Astrocyte of the cerebellum (primary cell): ENCODE results near the gene ERAP2.

ENCODE experiments used
- DNase-seq: peaks from one replicate; pipeline ENCODE4 v3.0.0-alpha.2; 2011; ENCODE audit warnings: low read depth
- H3K4me3 ChIP-seq: 2 replicates; pipeline ENCODE4 v1.5.1; 2011; ENCODE audit warnings: mild to moderate bottlenecking, low read depth, low read length, moderate library complexity
- CTCF ChIP-seq: IDR thresholded peaks from 2 replicates; pipeline ENCODE4 v1.5.1; 2012; ENCODE audit warnings: low read length, low read depth, moderate library complexity, mild to moderate bottlenecking; ENCODE audit errors: missing control alignments
- in situ Hi-C: cut with HindIII; loops from 2 replicates; pipeline ENCODE4 v1.10.0; 2017; ENCODE audit warnings: low sequenced_read_pairs

ERAP2 gene

GRCh38 chr5:96884995-96885394 lies 8.7 kb downstream of the ERAP2 start:
- in situ Hi-C loops: loop anchor here (25.0 kb wide), 1 partner anchor 277 kb away; no protein-coding TSS in a partner anchor
- no peak overlapping the region for H3K4me3 ChIP-seq
- TF ChIP-seq CTCF: no peak
- DNase-seq: no peak

- no peak for DNase-seq
These were observed 9.4 kb downstream of the ERAP2 start for GRCh38 chr5:96885518-96886338.

GRCh38 chr5:96893342-96893741 lies 17.0 kb downstream of the ERAP2 start:
- no peak overlapping the region for H3K4me3 ChIP-seq
- in situ Hi-C loops: loop anchor here (25.0 kb wide), 1 partner anchor 269 kb away; no protein-coding TSS in a partner anchor
- no peak for TF ChIP-seq CTCF
- peak; percentile 70 for DNase-seq

More at GRCh38 chr5:96885518-96886338, 9.4 kb downstream of the ERAP2 start:
- in situ Hi-C loops: loop anchor here (25.0 kb wide), 1 partner anchor 277 kb away; no protein-coding TSS in a partner anchor
- no peak for TF ChIP-seq CTCF
- no peak overlapping the region for H3K4me3 ChIP-seq

DNA sequence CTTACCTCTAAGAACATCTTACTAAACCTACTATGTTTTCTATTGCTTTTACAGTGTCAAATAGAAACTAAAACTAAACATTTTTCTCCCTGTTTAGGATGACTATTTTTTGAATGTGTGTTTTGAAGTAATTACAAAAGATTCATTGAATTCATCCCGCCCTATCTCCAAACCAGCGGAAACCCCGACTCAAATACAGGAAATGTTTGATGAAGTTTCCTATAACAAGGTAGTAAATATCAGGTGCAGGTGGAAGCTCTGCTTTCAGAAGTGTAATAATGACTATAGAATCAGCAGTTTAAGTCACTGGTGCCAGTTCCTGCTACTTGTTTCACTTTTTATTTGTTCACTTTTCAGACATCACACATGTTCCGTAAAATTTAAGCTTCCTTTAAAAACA lies 20.0 kb downstream of the ERAP2 start:
- no peak for TF ChIP-seq CTCF
- no peak overlapping the region for H3K4me3 ChIP-seq
- in situ Hi-C loops: loop anchor here (25.0 kb wide), 1 partner anchor 266 kb away; no protein-coding TSS in a partner anchor
- no peak for DNase-seq

GRCh38 chr5:96896806-96897205 lies 20.5 kb downstream of the ERAP2 start:
- no peak overlapping the region for H3K4me3 ChIP-seq
- no peak for DNase-seq
- in situ Hi-C loops: loop anchor here (25.0 kb wide), 1 partner anchor 265 kb away; no protein-coding TSS in a partner anchor
- no peak for TF ChIP-seq CTCF

GRCh38 chr5:96901384-96901783 lies 25.1 kb downstream of the ERAP2 start:
- no peak overlapping the region for H3K4me3 ChIP-seq
- DNase-seq: no peak
- no peak for TF ChIP-seq CTCF
- in situ Hi-C loops: no loop called here
